Anterior cingulate cortex (tissue), 58 donors: ENCODE measurements around the gene TUBGCP2.

ENCODE experiments used
- DNase-seq, 58 donors: peaks; one replicate each; lab custom pipeline; 2025; lab: John Stamatoyannopoulos, UW

TUBGCP2 gene

DNA sequence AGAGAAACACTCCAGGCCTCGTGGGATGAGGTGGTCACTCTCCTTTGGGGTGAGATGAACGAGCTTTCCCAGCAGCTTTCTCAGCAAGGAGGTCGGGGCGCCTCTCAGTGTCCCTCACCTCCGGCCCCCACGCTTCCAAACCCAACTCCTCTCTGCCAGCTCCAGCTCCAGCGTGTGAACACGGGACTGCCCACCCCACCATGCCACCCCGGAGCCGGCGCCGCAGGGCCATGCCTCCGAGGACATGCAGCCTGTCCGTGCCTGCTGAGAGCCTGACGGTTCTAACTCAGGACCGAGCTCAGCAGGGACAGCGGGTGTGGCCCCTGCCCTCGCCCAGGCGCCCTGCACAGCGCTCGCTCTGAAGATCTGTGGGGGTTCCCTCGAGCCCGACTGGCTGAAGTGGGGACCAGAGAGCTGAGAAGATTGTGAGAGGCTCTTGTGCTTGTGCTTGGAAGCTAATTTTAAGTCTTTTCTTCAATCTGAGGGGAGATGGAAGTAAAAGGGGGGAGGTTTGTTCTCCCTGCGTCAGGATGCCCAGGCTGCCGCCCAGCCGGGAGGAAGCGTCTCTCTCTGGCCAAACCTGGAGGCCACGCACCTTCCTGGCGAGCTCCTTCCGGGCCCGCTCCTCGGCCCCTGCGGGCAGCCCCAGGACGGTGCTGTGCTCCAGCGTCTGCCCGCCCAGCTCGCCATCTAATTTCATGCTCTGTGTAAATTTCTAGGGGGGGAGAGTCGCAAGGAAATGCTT lies 26.9 kb downstream of the TUBGCP2 start:
- DNase-seq = no peak

DNA sequence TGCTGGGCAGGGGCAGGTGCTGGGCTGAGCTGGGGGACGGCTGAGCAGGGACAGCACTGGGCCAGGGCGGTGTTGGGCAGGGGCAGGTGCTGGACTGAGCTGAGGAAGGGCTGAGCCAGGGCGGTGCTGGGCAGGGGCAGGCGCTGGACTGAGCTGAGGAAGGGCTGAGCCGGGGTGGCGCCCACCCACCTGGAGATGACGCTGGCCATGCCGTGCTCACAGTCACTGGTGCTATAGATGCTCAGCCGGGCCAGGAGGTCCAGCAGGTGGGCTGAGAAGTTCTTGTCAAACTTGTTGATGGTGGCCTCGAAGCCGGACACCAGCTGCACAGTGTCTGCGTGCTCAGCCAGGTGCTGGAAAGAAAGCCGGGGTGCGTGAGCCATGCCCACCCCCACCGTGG lies 27.6 kb downstream of the TUBGCP2 start:
- no peak for DNase-seq

DNA sequence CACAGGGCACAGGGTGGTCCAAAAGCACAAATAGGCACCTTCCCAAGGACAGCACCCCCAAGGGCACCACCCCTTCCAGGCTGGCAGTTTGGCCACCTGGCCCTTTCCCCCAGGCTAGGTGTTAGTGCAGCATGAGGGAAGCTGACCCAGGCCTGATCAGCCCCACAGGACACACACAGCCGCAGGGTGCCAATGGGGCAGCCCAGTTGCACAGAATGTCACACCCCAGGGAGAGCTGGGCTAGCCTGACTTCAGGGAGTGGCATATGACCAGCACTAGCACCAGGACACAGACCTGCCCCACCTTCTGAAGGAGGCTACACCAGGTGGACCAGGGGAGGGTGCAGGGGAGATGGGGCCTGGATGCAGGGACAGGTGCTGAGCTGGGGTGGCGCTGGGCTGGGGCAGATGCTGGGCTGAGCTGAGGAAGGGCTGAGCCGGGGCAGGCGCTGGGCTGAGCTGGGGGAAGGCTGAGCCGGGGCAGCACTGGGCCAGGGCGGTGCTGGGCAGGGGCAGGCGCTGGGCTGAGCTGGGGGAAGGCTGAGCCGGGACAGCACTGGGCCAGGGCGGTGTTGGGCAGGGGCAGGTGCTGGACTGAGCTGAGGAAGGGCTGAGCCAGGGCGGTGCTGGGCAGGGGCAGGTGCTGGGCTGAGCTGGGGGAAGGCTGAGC lies 28.1 kb downstream of the TUBGCP2 start:
- no peak for DNase-seq

DNA sequence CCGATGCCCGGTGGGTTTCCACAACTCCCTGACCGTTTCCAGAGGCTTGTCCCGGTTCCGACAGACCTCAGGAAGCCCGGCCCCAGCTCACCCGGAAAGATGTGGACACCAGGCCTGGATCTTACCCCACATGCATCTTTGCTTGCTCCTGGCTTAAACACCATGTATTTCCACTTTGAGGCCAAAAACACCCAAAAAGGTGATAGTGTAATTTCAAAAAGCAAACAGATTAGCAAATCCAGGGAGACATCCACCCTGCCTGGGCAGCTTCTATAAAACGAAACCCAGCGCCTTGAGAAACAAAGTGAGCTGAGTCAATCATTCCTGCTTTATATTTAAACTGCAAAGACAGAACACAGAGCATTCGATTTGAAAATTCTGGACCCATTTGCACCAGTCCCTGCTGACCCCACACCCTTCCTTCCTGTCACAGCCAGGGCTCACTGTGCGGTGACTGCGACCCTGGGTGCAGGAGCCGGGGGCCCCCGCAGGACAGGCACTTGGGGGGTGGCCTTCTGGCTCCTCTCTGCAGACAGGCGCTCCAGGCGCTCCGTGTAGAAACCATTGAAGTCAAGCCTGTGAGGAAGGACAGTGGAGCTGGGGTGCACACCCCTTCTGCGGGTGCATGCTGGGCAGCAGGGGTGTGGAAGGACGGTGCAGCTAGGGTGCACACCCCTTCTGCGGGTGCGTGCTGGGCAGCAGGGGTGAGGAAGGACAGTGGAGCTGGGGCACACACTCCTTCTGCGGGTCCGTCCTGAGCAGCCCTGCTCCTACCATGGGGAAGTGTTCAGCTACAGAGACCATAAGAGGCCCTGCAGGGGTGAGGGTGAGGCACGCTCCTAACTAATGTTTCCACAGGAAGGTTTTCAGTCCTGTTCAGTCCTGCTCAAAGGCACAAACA lies 29.1 kb downstream of the TUBGCP2 start:
- no peak for DNase-seq

DNA sequence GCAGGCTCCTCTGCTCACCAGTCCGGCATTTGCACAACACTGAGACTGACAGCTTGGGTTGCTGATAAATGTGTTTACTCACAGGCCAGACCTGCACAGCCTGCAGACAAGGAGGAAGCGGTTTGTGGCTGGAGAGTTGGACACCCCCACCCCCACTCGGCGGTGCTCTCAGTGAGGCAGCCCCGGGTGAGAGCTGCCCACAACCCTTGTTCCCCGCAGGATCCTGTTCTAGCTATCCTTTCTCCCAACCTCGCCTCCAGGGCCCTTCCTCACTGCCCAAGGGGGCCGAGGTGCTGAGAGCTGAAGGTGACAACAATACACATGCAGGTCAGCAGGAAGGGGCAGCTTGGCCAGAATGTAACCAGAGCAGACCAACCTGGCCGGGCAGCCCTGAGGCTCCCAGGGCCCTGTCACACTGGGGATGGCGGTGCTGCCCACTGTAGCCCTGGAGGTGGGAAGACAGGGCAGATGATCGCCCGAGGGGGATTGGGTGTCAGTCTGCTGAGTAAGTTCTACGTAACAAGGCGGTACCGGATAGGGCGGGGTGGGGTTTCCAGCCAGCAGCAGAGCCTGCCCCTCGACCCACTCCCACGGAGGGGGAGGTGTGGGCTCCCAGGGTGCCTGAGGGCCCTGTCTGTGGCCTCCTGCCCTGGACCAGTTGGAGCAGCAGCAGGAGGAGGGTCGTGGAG lies 30.0 kb downstream of the TUBGCP2 start:
- peak in 5 of 58 donors; percentile 19 to 26 (median 21) for DNase-seq

DNA sequence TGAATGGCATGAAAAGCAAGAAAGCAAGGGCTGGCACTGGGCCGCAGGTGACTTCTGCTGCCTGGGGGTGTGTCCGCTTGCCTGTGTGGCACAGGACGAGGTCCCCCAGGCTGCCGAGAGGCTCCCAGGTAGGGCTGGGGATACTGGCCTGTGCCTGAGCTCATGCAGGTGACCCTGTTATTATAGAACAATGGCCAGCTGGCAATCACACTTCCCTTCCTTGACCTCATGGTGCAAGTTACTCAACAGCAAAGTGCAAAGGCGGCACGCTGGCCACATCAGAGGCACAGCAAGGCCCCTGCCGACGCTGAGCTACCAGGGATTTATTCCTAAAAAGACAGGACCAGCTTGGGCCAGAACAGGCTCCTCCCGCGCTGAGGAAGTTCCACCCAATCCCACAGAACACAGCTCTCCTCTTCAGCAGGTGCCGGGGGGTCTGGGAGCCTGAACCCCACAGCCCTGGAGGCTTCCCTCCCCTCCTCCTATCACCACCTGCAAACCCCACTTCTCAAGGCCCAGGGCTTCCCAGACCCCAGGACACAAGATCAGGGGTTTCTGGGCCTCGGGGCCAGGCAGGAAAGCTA lies 30.6 kb downstream of the TUBGCP2 start:
- no peak for DNase-seq

DNA sequence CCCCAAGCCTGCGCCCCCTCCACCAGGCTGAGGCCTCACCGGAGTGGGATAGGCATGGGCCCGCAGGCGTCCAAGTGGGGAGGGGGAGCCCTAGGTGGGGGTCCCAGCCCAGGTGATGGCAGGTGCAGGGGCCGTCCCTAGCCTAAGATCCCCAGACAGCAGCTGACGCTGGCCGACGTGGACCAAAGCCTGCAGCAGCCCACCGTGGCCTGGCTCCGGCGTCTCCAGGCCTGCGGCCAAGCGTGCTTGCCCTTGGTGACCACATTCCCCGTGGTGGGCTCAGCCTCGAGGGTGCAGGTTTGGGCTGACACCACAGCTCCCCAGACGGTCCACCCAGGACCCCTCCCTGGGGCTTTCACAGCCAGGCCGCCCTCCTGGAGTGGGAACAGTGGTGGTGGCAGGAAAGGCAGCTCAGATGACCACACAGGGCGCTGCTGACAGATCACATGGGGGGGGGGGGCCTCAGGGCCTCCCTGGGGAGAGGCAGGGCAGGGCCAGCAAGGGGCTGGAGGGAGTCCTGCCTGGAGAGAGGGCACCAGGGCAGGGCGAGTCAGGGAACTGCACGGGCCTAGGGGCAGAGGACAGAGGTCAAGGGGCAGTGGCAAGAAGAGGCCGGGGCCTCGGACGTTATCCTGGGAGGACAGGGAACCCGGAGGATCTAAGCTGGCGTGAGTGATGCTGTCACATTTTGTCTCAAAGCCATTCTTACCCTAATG lies 31.2 kb downstream of the TUBGCP2 start:
- DNase-seq = no peak

DNA sequence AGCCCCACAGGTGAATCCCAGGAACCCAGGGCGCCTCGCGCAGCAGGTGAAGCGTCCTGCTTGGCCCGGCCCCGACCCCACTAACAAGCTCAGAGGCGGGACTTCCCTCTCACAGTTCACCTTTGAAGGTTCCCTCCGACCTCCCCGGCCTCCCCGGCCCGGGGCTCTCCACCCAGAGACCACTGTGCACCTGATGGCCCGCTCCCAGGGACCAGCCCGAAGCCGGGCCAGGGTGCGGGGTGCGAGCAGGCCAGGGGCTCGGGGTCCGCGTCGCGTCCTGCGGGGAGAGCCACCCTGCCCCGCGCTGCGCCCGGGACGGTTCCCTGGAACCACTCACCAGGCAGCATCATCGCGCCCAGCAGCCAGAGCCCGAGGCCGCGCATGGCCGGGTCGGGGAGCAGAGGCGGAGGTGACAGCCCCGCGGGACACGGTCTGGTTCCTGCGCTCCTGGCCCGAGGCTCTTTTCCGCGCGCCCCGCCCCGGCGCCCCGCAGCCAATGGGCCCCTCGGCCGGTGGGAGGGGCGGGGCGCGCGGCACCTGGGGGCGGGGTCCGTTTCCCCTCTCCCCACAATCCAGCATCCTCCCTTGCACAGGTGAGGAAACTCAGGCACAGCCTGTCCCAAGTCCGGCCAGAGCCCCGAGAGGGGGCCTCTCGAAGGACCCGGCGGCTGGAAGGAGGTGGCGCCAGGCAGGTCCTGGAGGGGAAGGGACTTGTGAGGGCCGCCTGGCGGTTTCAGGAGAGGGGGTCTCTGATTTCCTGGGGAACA lies 32.1 kb downstream of the TUBGCP2 start, which contains the start of gene ADAM8:
Gene ADAM8 (minus strand): TSS at position 434 of the 767 bp plus-strand sequence. CDS start 51 bp downstream, at position 383.
- no peak for DNase-seq

DNA sequence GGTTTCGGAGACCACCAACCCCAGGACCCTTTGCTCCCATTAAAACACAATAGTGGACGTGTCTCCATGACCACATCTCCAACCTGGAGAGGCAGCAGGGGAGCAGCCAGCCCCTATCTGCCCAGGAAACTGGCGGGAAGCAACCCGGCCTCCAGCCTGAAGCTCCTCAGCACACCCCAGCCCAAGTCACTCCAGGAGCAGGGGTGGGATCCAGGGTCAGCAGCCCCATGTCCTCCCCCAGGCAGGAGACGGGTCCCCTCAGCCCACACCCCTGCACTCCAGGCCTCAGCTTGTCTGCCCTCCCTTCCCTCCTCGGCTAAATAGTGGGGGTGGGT lies 32.6 kb downstream of the TUBGCP2 start:
- DNase-seq = no peak

DNA sequence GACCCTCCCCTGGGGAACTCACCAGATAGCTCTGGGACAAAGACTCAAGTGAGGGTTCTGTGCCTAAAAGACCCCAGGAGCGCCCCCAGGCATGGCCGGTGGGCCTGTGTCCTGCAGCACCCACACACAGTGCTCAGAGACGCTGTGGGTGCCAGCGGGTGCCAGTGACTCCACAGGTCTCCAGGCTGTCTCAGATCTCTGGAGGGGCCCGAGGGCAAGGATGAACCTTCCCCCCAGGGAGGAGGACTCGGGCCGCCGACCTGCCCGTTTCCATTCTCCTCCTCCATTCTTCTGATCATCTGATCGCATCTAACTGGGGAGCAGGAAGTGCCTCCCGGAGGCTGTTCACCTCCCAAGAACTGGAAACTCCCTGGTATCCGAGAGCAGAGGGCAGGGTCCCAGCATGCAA lies 33.0 kb downstream of the TUBGCP2 start:
- DNase-seq = no peak

DNA sequence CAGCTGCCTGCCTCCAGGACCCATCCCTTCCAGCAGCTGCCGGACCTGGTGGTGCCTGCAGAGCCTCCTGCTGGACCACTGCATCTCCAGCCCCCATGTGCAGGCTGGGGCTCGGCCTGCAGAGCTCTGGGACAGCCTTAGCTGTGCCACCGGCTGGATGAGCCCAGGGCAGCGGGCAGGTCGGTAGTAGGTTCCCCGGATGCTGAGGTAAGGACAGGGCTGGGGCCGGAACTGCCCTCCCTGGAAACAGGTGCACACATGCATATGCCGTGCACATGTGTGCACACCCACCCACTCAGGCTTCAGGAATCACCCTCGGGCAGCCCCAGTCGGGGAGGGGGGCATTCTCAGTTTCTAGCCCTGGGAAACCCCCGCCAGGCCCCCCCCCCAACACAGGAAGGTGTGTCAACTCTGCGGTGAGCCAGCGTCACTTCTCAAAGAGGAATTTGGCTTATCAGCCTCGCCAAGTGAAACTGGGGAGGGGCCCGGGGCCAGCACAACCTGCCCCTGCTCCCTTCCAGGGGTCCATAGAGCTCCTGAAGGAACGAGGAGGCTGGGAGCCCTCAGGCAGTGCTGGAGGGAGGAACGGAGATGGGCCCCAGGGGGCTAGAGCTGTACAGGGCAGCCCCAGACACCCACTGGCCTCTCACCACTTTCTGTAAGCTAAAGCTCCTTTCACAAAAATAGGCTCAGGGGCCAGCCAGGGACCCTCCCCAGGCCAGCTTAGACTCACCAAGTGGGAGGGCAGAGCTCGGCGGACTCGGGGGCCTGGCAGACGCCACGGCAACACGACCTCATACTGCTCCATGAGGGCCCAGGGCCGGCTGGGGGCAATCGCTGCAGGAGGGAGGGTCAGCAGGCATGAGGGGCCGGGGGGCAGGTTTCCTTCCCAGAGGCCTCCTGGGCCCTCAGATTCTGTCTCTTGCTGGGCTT lies 33.7 kb downstream of the TUBGCP2 start:
- DNase-seq = no peak

DNA sequence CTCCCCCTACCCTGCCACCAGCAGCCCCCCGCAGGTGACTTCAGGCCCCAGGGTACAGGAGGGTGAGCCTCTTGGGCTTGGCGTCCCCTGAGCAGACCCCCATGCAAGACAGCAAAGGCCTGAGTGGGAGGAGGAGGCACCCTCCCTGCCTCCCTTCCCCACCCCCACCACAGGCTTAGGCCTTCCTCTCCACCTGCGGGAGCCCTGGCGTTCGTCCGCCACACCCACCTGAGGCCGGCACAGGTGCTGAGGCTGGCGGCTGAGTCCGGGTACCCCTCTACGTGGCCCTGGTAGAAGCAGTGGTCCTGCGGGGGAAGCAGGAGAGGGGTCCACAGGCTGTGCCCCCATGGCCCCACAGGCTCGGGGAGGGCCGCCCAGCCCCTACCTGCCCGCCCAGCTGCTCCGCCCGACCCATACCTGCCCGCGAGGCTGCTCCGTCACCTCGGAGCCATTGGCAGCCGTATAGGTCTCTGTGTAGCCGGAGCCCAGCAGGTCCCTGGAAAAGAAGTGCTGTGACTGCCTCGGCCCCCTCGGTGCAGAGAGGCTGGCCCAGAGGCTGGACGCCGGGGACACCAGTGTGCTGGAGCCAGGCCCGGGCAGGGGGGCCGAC lies 35.0 kb downstream of the TUBGCP2 start:
- no peak for DNase-seq

DNA sequence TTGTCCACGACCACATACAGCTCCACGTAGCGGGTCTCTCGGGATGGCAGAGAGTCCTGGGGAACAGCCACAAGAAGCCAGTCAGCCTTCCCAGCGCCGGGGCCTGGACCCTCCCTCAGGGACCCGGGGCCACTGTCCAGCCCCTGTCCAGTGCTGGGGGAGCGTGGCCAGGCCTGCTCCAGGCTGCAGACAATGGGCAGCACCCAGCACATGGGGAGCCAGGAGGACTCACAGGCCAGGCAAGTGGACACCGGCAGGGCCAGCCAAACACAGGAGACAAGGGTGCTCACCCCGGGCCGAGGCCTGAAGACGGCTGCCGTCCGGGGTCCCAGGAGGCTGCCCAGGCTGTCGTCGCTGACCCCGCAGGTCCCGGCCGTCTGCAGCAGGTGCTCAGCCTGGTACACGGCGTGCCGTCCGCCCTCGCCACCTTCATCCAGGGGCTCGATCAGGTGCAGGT lies 35.7 kb downstream of the TUBGCP2 start:
- DNase-seq = no peak

DNA sequence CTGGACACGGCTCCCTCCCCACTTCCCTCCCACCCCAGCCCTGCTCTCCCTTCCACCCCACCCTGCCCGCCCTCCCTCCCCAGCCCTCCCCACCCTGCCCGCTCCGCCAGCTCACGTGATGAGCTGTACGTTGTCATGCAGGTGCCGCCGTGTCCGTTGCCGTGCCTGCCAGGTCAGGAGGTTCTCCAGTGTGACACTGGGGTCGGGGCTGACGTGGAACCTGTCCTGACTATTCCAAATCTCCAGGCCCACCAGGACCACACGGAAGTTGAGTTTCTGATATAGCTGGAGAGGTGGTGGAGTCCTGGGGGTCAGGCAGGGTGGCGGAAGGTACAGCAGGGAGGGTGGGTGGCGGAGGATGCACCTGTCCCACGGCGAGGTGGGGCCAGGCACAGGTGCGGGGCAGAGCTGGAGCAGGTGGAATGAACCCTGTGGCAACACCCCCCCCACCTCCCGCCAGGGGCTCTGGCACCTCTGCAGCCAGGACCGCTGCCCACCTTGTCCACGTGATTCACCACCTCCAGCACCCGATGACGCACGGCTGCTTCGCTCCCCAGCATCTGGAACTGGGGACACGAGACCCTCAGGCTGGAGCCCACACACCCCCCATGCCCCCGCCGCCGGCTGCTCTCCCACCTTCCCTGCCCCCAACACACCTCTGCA lies 36.2 kb downstream of the TUBGCP2 start:
- no peak for DNase-seq

DNA sequence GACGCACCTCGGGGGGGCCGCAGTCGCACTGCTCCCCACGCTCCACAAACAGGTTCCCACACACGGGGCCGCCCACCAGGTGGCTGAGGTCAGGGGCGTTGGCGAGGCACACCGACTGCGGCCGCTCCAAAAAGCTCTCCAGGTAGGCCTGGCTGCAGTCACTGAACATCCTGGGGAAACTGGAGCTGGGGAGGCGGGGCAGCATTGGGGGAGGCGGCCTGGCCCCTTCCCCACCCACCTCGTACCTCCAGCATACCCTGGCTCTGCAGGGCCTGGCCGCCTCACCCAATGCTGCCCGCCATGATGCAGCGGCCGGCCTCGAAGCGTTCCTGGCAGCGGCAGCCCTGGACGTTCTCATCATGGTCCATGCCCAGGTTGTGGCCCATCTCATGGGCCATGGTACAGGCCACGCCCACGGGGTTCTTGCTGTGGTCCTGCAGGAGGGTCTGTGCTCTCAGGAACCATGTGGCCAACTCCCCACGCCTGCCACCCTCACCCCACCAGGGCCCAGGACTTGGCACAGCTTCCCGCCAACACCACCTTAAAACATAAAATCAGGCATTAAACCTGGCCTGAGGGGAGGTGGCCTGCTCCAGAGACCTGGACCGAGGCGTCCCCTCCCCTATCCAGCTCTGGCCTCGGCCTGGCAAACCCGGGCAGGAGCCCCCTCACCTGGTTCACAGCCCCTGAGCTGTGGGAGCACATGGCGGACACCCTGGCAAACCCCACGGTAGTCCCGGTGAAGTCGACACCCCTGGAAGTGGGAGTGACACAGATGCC lies 37.0 kb downstream of the TUBGCP2 start:
- no peak for DNase-seq
